Mucosa of stomach (tissue), 1 donor: Measurements from ENCODE around the gene GAS7.
"Not testable (repeated sequence)": the region's sequence is repeated elsewhere in the genome, so short reads cannot be mapped to it uniquely, and the experiment has no call there.

ENCODE experiments used
- H3K27me3 ChIP-seq: one replicate; pipeline ENCODE4 v1.7.0; 2013; ENCODE audit warnings: mild to moderate bottlenecking, low read length; ENCODE audit not compliant: control insufficient read depth, insufficient read depth
- H3K36me3 ChIP-seq: one replicate; pipeline ENCODE4 v1.7.0; 2013; ENCODE audit warnings: low read length; ENCODE audit not compliant: control insufficient read depth, insufficient read depth
- H3K4me1 ChIP-seq: one replicate; pipeline ENCODE4 v1.7.0; 2013; ENCODE audit warnings: mild to moderate bottlenecking, low read length; ENCODE audit not compliant: control insufficient read depth, insufficient read depth
- H3K4me3 ChIP-seq: one replicate; pipeline ENCODE4 v1.7.0; 2013; ENCODE audit warnings: low read length
- H3K9ac ChIP-seq: one replicate; pipeline ENCODE4 v1.7.0; 2013; ENCODE audit warnings: mild to moderate bottlenecking, low read length, moderate library complexity
- H3K9me3 ChIP-seq: one replicate; pipeline ENCODE4 v1.7.0; 2013; ENCODE audit warnings: mild to moderate bottlenecking, low read length, moderate library complexity; ENCODE audit not compliant: control insufficient read depth
- donor health status: Pancreatic carcinoma.

GAS7 gene

GRCh38 chr17:9922012-9922848, 276.2 kb downstream of the GAS7 start:
- no peaks in the 10 kb centered on the region for H3K9me3 ChIP-seq
- no peaks in the 10 kb centered on the region for H3K27me3 ChIP-seq
- H3K4me3 ChIP-seq: no peak overlapping the region
- no peaks in the 10 kb centered on the region for H3K4me1 ChIP-seq
- no peaks in the 10 kb centered on the region for H3K36me3 ChIP-seq
- no peak overlapping the region for H3K9ac ChIP-seq

DNA sequence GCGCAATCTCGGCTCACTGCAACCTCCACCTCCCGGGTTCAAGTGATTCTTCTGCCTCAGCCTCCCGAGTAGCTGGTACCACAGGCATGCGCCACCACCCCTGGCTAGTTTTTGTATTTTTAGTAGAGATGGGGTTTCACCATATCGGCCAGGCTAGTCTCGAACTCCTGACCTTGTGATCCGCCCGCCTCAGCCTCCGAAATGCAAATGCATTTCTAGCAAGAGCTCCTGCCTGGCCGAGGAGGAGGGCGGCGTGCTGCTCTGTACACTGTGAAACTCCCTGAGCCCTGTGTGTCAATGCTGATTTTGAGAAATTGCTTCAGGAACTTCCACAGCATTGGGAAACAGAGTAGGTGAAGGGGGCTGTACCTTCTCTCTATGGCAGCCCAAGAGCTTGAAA, 277.2 kb downstream of the GAS7 start:
- not testable (repeated sequence) for H3K9me3 ChIP-seq, H3K27me3 ChIP-seq, H3K4me1 ChIP-seq, H3K36me3 ChIP-seq, H3K4me3 ChIP-seq, H3K9ac ChIP-seq

DNA sequence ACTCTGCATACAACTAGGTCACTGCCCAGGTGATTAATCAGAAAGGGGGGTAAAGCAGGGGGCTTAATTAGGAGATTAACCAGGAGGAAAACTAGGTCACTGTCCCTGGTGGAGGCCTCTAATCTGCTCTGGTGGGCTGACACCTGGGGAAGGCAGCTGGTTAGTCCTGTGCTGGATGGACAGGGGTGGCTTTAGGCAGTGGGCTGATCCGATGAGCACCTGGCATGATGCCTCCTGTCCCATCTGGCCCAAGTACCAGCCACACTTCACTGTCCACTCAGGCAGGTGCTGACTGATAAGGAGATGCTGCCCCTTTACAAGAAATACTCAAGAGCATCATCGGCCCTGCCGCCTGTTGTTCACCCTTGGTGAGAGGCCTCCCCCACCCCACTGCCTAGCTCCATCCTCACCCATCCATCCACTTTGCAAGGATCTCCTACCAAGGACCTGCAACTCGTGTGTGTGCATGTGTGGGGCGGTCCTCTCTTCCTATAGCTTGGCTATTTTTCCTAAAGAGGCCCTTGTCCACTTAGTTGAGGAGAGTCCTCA, 279.5 kb downstream of the GAS7 start:
- no peaks in the 10 kb centered on the region for H3K36me3 ChIP-seq
- no peaks in the 10 kb centered on the region for H3K27me3 ChIP-seq
- no peaks in the 10 kb centered on the region for H3K9me3 ChIP-seq
- H3K9ac ChIP-seq: no peak overlapping the region
- H3K4me3 ChIP-seq: no peak overlapping the region
- no peaks in the 10 kb centered on the region for H3K4me1 ChIP-seq

DNA sequence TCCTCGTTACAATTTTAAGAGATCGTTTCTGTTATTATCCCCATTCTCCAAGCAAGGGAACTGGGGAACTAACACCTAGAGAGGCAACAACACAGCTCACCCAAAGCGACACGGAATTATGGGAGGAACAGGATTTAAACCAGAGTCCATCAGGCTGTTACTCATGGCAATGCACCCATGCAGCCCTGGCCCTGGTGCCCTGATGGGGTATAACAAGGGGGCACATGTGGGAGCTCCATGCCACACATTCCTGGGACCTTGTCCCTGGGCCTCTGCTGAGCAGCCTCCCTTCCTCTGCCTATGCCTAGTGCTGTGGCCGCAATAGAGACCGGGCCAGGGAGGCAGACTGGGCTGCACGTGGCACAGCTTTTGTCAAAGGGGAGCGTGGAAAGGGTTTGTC, 280.1 kb downstream of the GAS7 start:
- H3K9me3 ChIP-seq: no peaks in the 10 kb centered on the region
- no peak overlapping the region for H3K9ac ChIP-seq
- no peak overlapping the region for H3K4me3 ChIP-seq
- no peaks in the 10 kb centered on the region for H3K4me1 ChIP-seq
- no peaks in the 10 kb centered on the region for H3K36me3 ChIP-seq
- no peaks in the 10 kb centered on the region for H3K27me3 ChIP-seq

GRCh38 chr17:9917801-9918200, 280.6 kb downstream of the GAS7 start:
- Histone ChIP-seq H3K9ac (no peak overlapping the region), H3K4me3 (no peak overlapping the region), H3K36me3 (no peaks in the 10 kb centered on the region), H3K9me3 (no peaks in the 10 kb centered on the region), H3K27me3 (no peaks in the 10 kb centered on the region), H3K4me1 (no peaks in the 10 kb centered on the region)

GRCh38 chr17:9917131-9917530, 281.3 kb downstream of the GAS7 start:
- Histone ChIP-seq H3K36me3 (no peaks in the 10 kb centered on the region), H3K4me1 (no peaks in the 10 kb centered on the region), H3K27me3 (no peaks in the 10 kb centered on the region), H3K4me3 (no peak overlapping the region), H3K9me3 (no peaks in the 10 kb centered on the region), H3K9ac (no peak overlapping the region)

- Histone ChIP-seq H3K36me3 (no peaks in the 10 kb centered on the region), H3K27me3 (no peaks in the 10 kb centered on the region), H3K4me3 (no peak overlapping the region)
Measured at GRCh38 chr17:9916108-9916507, 282.3 kb downstream of the GAS7 start.

DNA sequence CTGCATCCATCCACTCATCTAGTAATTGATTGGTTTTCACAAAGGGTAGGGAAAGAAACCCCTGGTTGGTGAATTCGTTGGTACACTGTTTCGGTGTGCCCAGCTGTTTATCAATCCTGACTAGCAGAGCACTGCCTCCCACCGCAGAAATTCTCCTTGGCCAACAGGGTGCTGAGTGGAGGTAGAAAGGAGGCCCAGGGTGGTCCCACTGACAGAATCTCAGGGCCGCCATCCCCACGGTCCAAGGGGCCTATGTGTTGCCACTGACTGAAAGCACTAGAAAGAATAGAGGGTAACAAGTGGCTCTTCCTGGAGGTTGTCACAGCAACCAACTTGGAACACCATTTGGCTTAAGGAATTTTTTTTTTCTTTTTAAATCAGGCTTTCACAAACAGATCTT, 284.9 kb downstream of the GAS7 start:
- no peak overlapping the region for H3K9ac ChIP-seq

More at GRCh38 chr17:9916108-9916507, 282.3 kb downstream of the GAS7 start:
- no peaks in the 10 kb centered on the region for H3K4me1 ChIP-seq
- no peaks in the 10 kb centered on the region for H3K9me3 ChIP-seq
- H3K9ac ChIP-seq: no peak overlapping the region

DNA sequence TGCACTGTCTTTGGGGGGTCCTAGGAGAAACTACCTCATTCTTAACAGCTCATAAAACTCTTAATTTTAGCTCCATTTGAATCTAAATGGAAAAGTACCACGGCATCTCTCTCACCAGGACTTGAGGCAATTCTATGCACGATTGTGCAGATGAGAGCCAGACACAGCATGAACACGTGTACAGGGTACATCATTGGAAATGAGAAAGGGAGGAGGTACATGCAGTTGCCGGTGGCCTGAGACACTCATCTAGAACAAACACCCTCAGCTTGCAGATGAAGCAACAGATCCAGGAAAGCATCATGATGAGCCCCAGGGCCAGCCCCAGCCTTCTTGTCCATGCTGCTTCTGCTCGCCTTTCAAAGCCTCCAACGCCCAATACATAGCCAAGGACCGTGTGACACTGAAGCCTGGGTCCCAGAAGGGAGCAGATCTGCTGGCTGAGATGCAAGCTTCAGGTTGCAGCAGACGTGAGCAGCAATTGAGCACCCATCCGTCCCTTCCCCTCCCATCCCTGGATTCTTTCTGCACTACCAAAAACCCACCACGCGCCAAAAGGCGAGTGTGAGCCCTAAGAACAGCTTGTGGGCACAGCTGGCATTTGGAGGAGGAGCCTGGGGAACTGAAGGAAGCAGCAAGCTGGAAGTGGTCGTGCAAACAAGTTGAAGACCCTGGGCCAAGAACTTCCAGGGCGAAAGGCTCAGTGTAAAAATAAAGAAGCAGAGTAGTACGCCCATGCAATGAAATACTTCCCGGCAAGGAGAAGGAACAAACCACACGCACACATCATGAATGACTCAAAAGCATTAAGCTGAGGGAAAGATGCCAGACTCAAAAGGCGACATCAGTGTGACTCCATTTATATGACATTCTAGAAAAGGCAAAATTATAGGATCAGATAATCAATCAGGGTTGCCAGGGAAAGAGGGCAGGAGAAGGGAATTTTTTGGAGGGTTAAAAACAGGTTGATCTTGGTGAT, 286.0 kb downstream of the GAS7 start:
- H3K36me3 ChIP-seq: no peaks in the 10 kb centered on the region
- H3K27me3 ChIP-seq: no peaks in the 10 kb centered on the region

More for the DNA sequence above, 284.9 kb downstream of the GAS7 start:
- H3K4me3 ChIP-seq: no peak overlapping the region
- H3K9me3 ChIP-seq: no peaks in the 10 kb centered on the region
- H3K4me1 ChIP-seq: no peaks in the 10 kb centered on the region
- H3K27me3 ChIP-seq: no peaks in the 10 kb centered on the region
- H3K36me3 ChIP-seq: no peaks in the 10 kb centered on the region

DNA sequence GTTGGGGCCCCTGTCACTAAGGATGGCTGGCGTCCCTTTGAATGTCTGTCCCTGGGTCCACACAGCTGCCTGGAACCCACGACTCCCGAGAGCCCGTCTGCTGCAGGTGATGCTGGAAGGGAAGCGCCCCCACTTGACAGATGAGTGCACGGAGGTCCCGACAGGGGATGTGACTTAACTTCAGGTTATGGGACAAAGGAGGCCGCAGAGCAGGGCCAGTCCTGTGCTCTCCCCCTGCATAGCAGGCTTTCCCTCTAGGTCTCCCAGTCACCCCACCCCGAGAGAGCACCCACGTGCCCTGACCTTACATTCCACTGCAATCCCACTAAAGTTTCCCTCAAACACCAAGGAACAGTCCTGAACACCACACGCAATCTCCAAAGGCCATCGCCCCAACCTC, 287.3 kb downstream of the GAS7 start:
- no peak overlapping the region for H3K9ac ChIP-seq
- no peaks in the 10 kb centered on the region for H3K4me1 ChIP-seq
- H3K9me3 ChIP-seq: no peaks in the 10 kb centered on the region

More for the DNA sequence above, 286.0 kb downstream of the GAS7 start:
- no peaks in the 10 kb centered on the region for H3K4me1 ChIP-seq
- no peaks in the 10 kb centered on the region for H3K9me3 ChIP-seq
- no peak overlapping the region for H3K9ac ChIP-seq
- H3K4me3 ChIP-seq: no peak overlapping the region

DNA sequence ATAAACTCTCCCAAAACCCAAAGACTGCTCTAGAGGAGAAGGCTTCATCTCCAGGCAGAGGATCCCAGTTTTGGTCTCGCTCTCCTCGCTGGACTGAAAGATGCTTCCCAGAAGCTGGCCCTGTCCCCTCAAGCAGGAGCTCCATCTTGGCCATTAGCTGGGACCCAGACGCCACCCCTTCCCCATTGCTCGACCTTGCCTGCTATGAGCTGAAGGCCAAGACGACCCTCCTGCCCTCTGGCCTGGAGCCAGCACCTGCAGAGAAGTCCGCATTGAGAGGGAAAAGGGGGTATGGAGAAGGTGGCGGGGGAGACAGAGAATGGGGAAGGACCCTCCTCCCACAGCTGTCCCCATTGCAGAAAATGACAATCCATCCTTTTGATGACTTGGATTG, 289.8 kb downstream of the GAS7 start:
- H3K4me3 ChIP-seq: no peak overlapping the region
- no peaks in the 10 kb centered on the region for H3K27me3 ChIP-seq
- no peaks in the 10 kb centered on the region for H3K4me1 ChIP-seq
- H3K36me3 ChIP-seq: no peaks in the 10 kb centered on the region
- no peaks in the 10 kb centered on the region for H3K9me3 ChIP-seq
- no peak overlapping the region for H3K9ac ChIP-seq

More for the DNA sequence above, 287.3 kb downstream of the GAS7 start:
- no peaks in the 10 kb centered on the region for H3K36me3 ChIP-seq
- H3K27me3 ChIP-seq: no peaks in the 10 kb centered on the region
- no peak overlapping the region for H3K4me3 ChIP-seq
